Left ventricle myocardium inferior (tissue), 1 donor: ENCODE measurements around the gene PSTPIP1. TPM values are rescaled to one million over a fixed set of nuclear protein-coding genes. Genes with fewer than 3 reads are reported as not detected.

Experiments used
- DNase-seq: peaks from one replicate; pipeline ENCODE4 v3.0.0-alpha.2; 2020
- H3K27ac ChIP-seq: fragments of 200-600 bp; replicated peaks from 2 replicates; pipeline ENCODE4 v1.8.0; 2021
- H3K27me3 ChIP-seq: fragments of 200-600 bp; 2 replicates; pipeline ENCODE4 v1.8.0; 2021; ENCODE audit warnings: low read depth
- H3K36me3 ChIP-seq: fragments of 200-600 bp; 2 replicates; pipeline ENCODE4 v1.8.0; 2021
- H3K4me1 ChIP-seq: fragments of 200-600 bp; 2 replicates; pipeline ENCODE4 v1.8.0; 2021
- H3K4me3 ChIP-seq: fragments of 200-600 bp; 2 replicates; pipeline ENCODE4 v1.8.0; 2021; ENCODE audit warnings: mild to moderate bottlenecking, moderate library complexity
- H3K9me3 ChIP-seq: fragments of 200-600 bp; replicated peaks from 2 replicates; pipeline ENCODE4 v1.8.0; 2021
- intact Hi-C: fragments of 100-400 bp; cut with micrococcal nuclease; formaldehyde crosslinking; loops from one replicate; pipeline ENCODE4 v1.11.0; 2022
- total RNA-seq: library from RNA; stranded (reverse); fragmentation: NEBNext Ultra II Directional; extraction: Animal tissue kit (Norgen Biotek cat#: 25700); gene quantifications from one replicate; pipeline ENCODE4 v1.2.1, GENCODE V29; 2021
- TF ChIP-seq, protein P1 (sequence below): fragments of 200-600 bp; IDR thresholded peaks from 2 replicates; pipeline ENCODE4 v1.8.0; 2021; ENCODE audit warnings: antibody characterized with exemption, mild to moderate bottlenecking, borderline replicate concordance
- donor health status: DM: no; HTN: yes; CAD: no; lungs with severe emphysema.

Gene PSTPIP1
- total RNA-seq, 1 donor from 2014 or later: 3.5 TPM

DNA sequence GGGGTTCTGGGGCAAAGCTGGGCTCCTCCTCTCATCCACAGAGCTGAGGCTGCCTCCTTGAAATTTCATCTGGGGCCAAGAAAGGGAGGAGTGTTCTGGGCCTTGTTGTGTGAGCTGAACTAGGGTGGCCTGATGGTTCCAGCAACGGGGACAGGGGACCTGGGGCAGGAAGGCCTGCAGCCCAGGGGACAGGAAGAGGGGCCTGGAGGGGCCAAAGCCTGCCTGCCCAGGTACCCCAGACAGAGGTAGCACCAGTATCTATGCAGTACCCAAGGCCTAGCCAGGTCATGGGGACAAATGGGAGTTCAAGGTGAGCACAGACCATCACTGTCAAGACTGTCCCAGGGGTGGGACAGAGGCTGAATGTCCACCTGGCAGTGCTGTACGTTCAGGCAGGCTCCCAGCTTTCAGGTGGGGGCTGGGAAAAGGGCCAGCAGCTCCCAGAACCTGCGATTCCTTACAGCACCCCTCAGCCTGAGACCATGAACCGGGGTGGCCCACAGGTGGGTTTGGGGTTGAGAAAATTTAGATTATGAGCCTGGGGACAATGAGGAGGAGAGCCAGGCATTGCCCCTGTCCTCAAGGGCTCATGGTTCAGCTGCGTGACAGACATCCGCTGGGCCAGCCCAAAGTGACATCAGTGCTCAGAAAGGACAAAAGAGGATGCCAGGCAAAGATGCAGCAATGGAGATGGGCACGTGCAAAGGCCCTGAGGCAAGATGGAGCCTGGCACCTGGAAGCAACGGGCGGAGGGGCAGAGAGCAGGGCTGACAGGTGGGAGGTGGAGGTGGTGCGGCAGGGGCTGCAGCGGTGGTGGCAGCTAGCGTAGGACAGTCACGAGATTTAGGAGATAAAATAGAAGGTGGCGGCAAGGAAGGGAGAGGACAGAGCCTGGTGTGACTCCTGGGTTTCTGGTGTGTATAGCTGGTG is 28.0 kb downstream of the PSTPIP1 start:
- TF ChIP-seq, protein P1, sequence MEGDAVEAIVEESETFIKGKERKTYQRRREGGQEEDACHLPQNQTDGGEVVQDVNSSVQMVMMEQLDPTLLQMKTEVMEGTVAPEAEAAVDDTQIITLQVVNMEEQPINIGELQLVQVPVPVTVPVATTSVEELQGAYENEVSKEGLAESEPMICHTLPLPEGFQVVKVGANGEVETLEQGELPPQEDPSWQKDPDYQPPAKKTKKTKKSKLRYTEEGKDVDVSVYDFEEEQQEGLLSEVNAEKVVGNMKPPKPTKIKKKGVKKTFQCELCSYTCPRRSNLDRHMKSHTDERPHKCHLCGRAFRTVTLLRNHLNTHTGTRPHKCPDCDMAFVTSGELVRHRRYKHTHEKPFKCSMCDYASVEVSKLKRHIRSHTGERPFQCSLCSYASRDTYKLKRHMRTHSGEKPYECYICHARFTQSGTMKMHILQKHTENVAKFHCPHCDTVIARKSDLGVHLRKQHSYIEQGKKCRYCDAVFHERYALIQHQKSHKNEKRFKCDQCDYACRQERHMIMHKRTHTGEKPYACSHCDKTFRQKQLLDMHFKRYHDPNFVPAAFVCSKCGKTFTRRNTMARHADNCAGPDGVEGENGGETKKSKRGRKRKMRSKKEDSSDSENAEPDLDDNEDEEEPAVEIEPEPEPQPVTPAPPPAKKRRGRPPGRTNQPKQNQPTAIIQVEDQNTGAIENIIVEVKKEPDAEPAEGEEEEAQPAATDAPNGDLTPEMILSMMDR: no peak
- H3K27me3 ChIP-seq: peaks cover 4% of the 10 kb centered on the region
- peaks cover 32% of the 10 kb centered on the region for H3K4me1 ChIP-seq
- no peak overlapping the region for H3K27ac ChIP-seq
- DNase-seq: no peak
- H3K9me3 ChIP-seq: no peaks in the 10 kb centered on the region
- intact Hi-C loops: no loop called here
- no peak overlapping the region for H3K4me3 ChIP-seq
- H3K36me3 ChIP-seq: no peaks in the 10 kb centered on the region

- TF ChIP-seq, protein P1: no peak
- Histone ChIP-seq H3K9me3 (no peaks in the 10 kb centered on the region), H3K27me3 (peaks cover 13% of the 10 kb centered on the region), H3K27ac (no peak overlapping the region), H3K4me1 (peaks cover 40% of the 10 kb centered on the region), H3K36me3 (no peaks in the 10 kb centered on the region), H3K4me3 (no peak overlapping the region)
- intact Hi-C loops: no loop called here
- DNase-seq: no peak
Measured at GRCh38 chr15:77023576-77024272, 28.8 kb downstream of the PSTPIP1 start.

- peak; percentile 66 for DNase-seq
- Histone ChIP-seq H3K27ac (no peak overlapping the region), H3K4me1 (peaks cover 42% of the 10 kb centered on the region), H3K36me3 (no peaks in the 10 kb centered on the region), H3K4me3 (no peak overlapping the region), H3K27me3 (peaks cover 18% of the 10 kb centered on the region), H3K9me3 (no peaks in the 10 kb centered on the region)
- TF ChIP-seq, protein P1: peak; percentile 98
- intact Hi-C loops: no loop called here
Measured at GRCh38 chr15:77024273-77025082, 29.6 kb downstream of the PSTPIP1 start.

- Histone ChIP-seq H3K36me3 (no peaks in the 10 kb centered on the region), H3K9me3 (no peaks in the 10 kb centered on the region), H3K4me3 (no peak overlapping the region), H3K27me3 (peaks cover 25% of the 10 kb centered on the region), H3K4me1 (peaks cover 39% of the 10 kb centered on the region), H3K27ac (no peak overlapping the region)
- TF ChIP-seq, protein P1: no peak
- intact Hi-C loops: no loop called here
- no peak for DNase-seq
Measured at GRCh38 chr15:77025083-77025901, 30.4 kb downstream of the PSTPIP1 start.
